Measurements from ENCODE around the gene ZNF420.

The ZNF420 gene

DNA sequence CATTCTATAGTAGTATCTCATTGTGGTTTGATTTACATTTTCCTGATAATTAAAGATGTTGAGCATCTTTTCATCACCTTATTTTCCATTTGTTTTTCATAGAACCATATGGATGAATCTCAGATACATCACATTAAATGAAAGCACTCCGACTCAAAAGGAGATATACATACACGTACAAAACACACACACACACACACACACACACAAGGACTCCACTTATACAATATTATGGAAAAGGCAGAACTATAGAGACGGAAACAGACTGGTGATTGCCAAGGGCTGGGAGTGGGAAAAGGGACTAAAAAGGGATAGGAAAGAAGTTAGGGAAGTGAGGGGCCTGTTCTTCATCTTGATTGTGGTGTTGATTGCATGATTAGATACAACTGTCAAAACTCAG, 70.0 kb downstream of the ZNF420 start:
- DNase-seq (ENCODE audit: low read depth in 2 of 2) = no peak

DNA sequence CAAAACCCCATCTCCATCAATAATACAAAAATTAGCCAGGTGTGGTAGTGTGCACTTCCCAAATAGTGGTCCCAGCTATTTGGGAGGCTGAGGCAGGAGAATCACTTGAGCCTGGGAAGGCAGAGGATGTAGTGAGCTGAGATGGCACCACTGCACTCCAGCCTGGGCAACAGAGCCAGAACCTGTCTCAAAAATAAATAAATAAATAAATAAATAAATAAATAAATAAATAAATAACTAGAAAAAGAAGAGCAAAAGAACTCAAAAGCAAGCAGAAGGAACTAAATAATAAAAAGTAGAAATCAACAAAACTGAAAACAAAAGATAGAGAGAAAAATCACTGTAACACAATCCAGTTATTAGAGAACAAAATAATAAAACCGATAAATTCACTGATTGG, 81.9 kb downstream of the ZNF420 start:
- no peak for DNase-seq (ENCODE audit: low read depth in 2 of 2)

DNA sequence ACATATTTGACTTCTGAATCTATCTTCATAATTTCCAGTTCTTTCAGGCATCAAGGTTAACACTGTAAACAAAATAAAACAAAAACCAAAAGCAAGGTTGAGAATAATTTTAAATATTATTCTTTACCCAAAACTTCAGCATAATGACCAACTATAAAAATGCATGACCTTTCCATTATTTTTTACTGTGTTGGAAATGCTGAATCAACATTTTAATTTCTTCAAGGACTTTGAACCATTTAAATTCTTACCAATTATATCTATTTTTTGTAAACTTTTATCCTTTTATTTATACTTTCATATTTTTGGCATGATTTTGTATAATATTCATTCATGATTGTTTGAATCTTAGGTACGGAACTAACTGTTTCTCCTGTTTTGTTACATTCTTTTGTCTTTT, 87.4 kb downstream of the ZNF420 start:
- no peak for DNase-seq (ENCODE audit: low read depth in 2 of 2)

GRCh38 chr19:37172368-37173366, 94.4 kb downstream of the ZNF420 start, which contains the start of gene ZNF585A:
Gene ZNF585A (minus strand): TSS chr19:37172695. CDS start chr19:37169910, 2,785 bp downstream.
- peak; percentile 76 to 78 for DNase-seq (ENCODE audit: low read depth in 2 of 2)
